Measurements from ENCODE around the gene AGRN.
"Not testable (repeated sequence)": the region's sequence is repeated elsewhere in the genome, so short reads cannot be mapped to it uniquely, and the experiment has no call there.

Gene AGRN

GRCh38 chr1:1092149-1092855 lies 72.4 kb downstream of the AGRN start:
- DNase-seq (ENCODE audit: low spot score) = no peak

GRCh38 chr1:1092894-1093609 lies 73.1 kb downstream of the AGRN start:
- no peak for DNase-seq (ENCODE audit: low spot score)

- no peak for DNase-seq (ENCODE audit: low spot score)
Observed at GRCh38 chr1:1093610-1093943, 73.7 kb downstream of the AGRN start.

GRCh38 chr1:1094981-1095380 lies 75.1 kb downstream of the AGRN start:
- no peak for DNase-seq (ENCODE audit: low spot score)

GRCh38 chr1:1096136-1096535 lies 76.2 kb downstream of the AGRN start:
- not testable (repeated sequence) for DNase-seq (ENCODE audit: low spot score)

- no peak for DNase-seq (ENCODE audit: low spot score)
Observed at GRCh38 chr1:1098681-1099421, 78.9 kb downstream of the AGRN start.

- DNase-seq (ENCODE audit: low spot score) = no peak
Observed at GRCh38 chr1:1099506-1100183, 79.7 kb downstream of the AGRN start.

- no peak for DNase-seq (ENCODE audit: low spot score)
Observed at GRCh38 chr1:1100296-1100695, 80.4 kb downstream of the AGRN start.

- DNase-seq (ENCODE audit: low spot score) = no peak
Observed at GRCh38 chr1:1101503-1101902, 81.6 kb downstream of the AGRN start.

- not testable (repeated sequence) for DNase-seq (ENCODE audit: low spot score)
Observed at GRCh38 chr1:1104152-1104551, 84.2 kb downstream of the AGRN start.

All from germinal center (tissue), 1 donor.